PC-9 (cell line): ENCODE measurements around the gene PDE3A.

Source experiments
- EZH2 ChIP-seq: fragments of 200-600 bp; sonication (generic); IDR thresholded peaks from 2 replicates; pipeline ENCODE4 v1.8.0; 2017; ENCODE audit warnings: antibody characterized with exemption, low read depth
- TF ChIP-seq, protein P1 (sequence below): fragments of 200-600 bp; sonication (generic); conservative IDR thresholded peaks from 2 replicates; pipeline ENCODE4 v1.6.1; 2017; ENCODE audit warnings: mixed run types, antibody characterized with exemption, mild to moderate bottlenecking, moderate library complexity

DNA sequence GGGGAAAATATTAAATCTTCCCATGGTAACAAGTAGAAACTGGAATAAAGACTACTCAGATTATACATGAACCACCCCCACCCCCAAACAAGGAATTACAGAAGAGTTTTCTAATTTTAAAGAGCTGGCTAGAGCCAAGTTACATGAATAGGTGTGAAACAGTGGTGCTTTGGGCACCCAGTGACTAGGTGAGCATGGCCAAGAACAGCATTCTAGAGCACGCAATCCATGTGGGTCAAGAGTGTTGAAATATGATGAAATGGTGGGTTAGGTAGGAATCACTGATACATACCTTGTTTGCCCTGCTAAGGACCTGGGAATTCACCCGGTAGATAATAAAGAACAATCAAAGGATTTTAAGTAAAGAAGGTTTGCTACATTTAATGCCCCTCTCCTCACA lies 208.7 kb downstream of the PDE3A start:
- TF ChIP-seq, protein P1, sequence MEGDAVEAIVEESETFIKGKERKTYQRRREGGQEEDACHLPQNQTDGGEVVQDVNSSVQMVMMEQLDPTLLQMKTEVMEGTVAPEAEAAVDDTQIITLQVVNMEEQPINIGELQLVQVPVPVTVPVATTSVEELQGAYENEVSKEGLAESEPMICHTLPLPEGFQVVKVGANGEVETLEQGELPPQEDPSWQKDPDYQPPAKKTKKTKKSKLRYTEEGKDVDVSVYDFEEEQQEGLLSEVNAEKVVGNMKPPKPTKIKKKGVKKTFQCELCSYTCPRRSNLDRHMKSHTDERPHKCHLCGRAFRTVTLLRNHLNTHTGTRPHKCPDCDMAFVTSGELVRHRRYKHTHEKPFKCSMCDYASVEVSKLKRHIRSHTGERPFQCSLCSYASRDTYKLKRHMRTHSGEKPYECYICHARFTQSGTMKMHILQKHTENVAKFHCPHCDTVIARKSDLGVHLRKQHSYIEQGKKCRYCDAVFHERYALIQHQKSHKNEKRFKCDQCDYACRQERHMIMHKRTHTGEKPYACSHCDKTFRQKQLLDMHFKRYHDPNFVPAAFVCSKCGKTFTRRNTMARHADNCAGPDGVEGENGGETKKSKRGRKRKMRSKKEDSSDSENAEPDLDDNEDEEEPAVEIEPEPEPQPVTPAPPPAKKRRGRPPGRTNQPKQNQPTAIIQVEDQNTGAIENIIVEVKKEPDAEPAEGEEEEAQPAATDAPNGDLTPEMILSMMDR: no peak
- TF ChIP-seq EZH2: no peak
